A549 (cell line): Measurements from ENCODE around the gene XKR3. TPM values are rescaled to one million over a fixed set of nuclear protein-coding genes. Genes with fewer than 3 reads are reported as not detected.
"Not testable (repeated sequence)": the region's sequence is repeated elsewhere in the genome, so short reads cannot be mapped to it uniquely, and the experiment has no call there.

Experiments used
- ATAC-seq, 2 experiments: fragments of 200-7000 bp in 1 of 2; fragments of >200 bp in 1 of 2; cut with Nextera tagmentation in 1 of 2; cut with Tn5 transposase in 1 of 2; 3 replicates each; pipeline versions ENCODE4 v1.8.0 to v1.9.1; 2018 to 2020; ENCODE audit warnings: mild to moderate bottlenecking in 1 of 2, moderate library complexity in 1 of 2
- CTCF ChIA-PET: fragments of 300-600 bp; sonication (Branson Sonifier 250); formaldehyde crosslinking; extraction: SDS; loops from one replicate; lab custom pipeline; 2021; ENCODE audit warnings: antibody characterized with exemption, inconsistent platforms; lab: Yijun Ruan, JAX
- POLR2A ChIA-PET: fragments of 350-600 bp; formaldehyde crosslinking; extraction: SDS; loops from one replicate; lab custom pipeline; 2021; ENCODE audit warnings: antibody characterized with exemption, inconsistent platforms; lab: Yijun Ruan, JAX
- DNase-seq, 2 experiments: peaks; one replicate each; pipeline versions ENCODE4 v3.0.0 to v3.0.0-alpha.2; 2011 to 2016; ENCODE audit warnings: low read depth in 1 of 2, low spot score in 1 of 2
- FAIRE-seq: peaks from 2 replicates; lab custom pipeline; 2011; peaks lifted over from hg19 to GRCh38; lab: Jason Lieb, UNC
- H3K27ac ChIP-seq, 2 experiments: fragments of >200 bp; sonication (Bioruptor Twin); formaldehyde crosslinking; 3 replicates each; pipeline ENCODE4 v1.5.1; 2016 to 2017
- H3K4me1 ChIP-seq: fragments of >200 bp; sonication (Bioruptor Twin); formaldehyde crosslinking; 3 replicates; pipeline ENCODE4 v1.6.1; 2016
- H3K4me2 ChIP-seq: fragments of >200 bp; sonication (Bioruptor Twin); formaldehyde crosslinking; 3 replicates; pipeline ENCODE4 v1.6.1; 2016
- H3K4me3 ChIP-seq: fragments of >200 bp; sonication (Bioruptor Twin); formaldehyde crosslinking; 3 replicates; pipeline ENCODE4 v1.5.1; 2016
- H3K9me3 ChIP-seq: fragments of >200 bp; sonication (Bioruptor Twin); formaldehyde crosslinking; 3 replicates; pipeline ENCODE4 v1.6.1; 2016
- ATOH8 ChIP-seq: fragments of 250-450 bp; sonication (Bioruptor Pico); IDR thresholded peaks from 2 replicates; pipeline ENCODE4 v1.5.0; 2020; ENCODE audit warnings: low read depth, mild to moderate bottlenecking, moderate library complexity
- CBX2 ChIP-seq: fragments of 200-600 bp; sonication (generic); IDR thresholded peaks from 2 replicates; pipeline ENCODE4 v1.6.1; 2016; ENCODE audit warnings: low read depth, mild to moderate bottlenecking, borderline replicate concordance
- CEBPB ChIP-seq, 2 experiments: fragments of >200 bp in 1 of 2; sonication (Bioruptor Twin) in 1 of 2; formaldehyde crosslinking in 1 of 2; IDR thresholded peaks; 2 replicates each; pipeline ENCODE4 v1.6.1; 2012 to 2016
- EHMT2 ChIP-seq: fragments of 200-600 bp; sonication (generic); IDR thresholded peaks from 2 replicates; pipeline ENCODE4 v1.6.1; 2016; ENCODE audit warnings: antibody characterized with exemption, low read depth, mild to moderate bottlenecking, moderate library complexity
- EP300 ChIP-seq, 2 experiments: fragments of >200 bp; sonication (Bioruptor Twin); formaldehyde crosslinking; IDR thresholded peaks; 2 replicates in 1 of 2; 3 replicates in 1 of 2; pipeline ENCODE4 v1.6.1; 2016 to 2017
- ESRRA ChIP-seq: fragments of 150-350 bp; IDR thresholded peaks from 2 replicates; pipeline ENCODE4 v1.6.1; 2014; ENCODE audit warnings: mild to moderate bottlenecking, low read length, borderline replicate concordance
- HDAC2 ChIP-seq: fragments of 200-600 bp; sonication (generic); IDR thresholded peaks from 2 replicates; pipeline ENCODE4 v1.6.1; 2016
- HEYL ChIP-seq: fragments of 250-450 bp; sonication (Bioruptor Pico); IDR thresholded peaks from 2 replicates; pipeline ENCODE4 v1.8.0; 2021; ENCODE audit warnings: mild to moderate bottlenecking, moderate library complexity
- HMGXB4 ChIP-seq: fragments of 250-450 bp; sonication (Bioruptor Pico); IDR thresholded peaks from 2 replicates; pipeline ENCODE4 v1.5.0; 2021; ENCODE audit warnings: mild to moderate bottlenecking, moderate library complexity, borderline replicate concordance
- HOXB13 ChIP-seq: fragments of 250-450 bp; sonication (Bioruptor Pico); IDR thresholded peaks from 2 replicates; pipeline ENCODE4 v1.5.0; 2020; ENCODE audit warnings: low read depth, mild to moderate bottlenecking, moderate library complexity
- HOXB5 ChIP-seq: fragments of 250-450 bp; sonication (Bioruptor Pico); IDR thresholded peaks from 2 replicates; pipeline ENCODE4 v1.5.0; 2020; ENCODE audit warnings: mild to moderate bottlenecking, moderate library complexity
- MAZ ChIP-seq: fragments of 150-350 bp; IDR thresholded peaks from 2 replicates; pipeline ENCODE4 v1.6.1; 2014; ENCODE audit warnings: antibody characterized with exemption, low read depth, low read length, borderline replicate concordance
- MYC ChIP-seq: IDR thresholded peaks from 2 replicates; pipeline ENCODE4 v1.6.1; 2012; ENCODE audit warnings: mild to moderate bottlenecking, inconsistent platforms, low read length, improper control_type of control experiment, borderline replicate concordance
- NFE2L2 ChIP-seq: fragments of 150-350 bp; conservative IDR thresholded peaks from 2 replicates; pipeline ENCODE4 v1.6.1; 2014; ENCODE audit warnings: low read length
- NPAS2 ChIP-seq: fragments of 250-450 bp; sonication (Bioruptor Pico); IDR thresholded peaks from 2 replicates; pipeline ENCODE4 v1.8.0; 2022; ENCODE audit warnings: mild to moderate bottlenecking, moderate library complexity, borderline replicate concordance
- NR3C1 ChIP-seq: fragments of >200 bp; sonication (Bioruptor Twin); formaldehyde crosslinking; IDR thresholded peaks from 3 replicates; pipeline ENCODE4 v1.6.1; 2017
- PHF8 ChIP-seq: fragments of 200-600 bp; sonication (generic); IDR thresholded peaks from 2 replicates; pipeline ENCODE4 v1.6.1; 2016; ENCODE audit warnings: low read depth, mild to moderate bottlenecking, antibody characterized with exemption, moderate library complexity, borderline replicate concordance
- POLR2A ChIP-seq: IDR thresholded peaks from 2 replicates; pipeline ENCODE4 v1.6.1; 2012; ENCODE audit warnings: mild to moderate bottlenecking, low read length
- POLR2AphosphoS2 ChIP-seq: conservative IDR thresholded peaks from 2 replicates; pipeline ENCODE4 v1.6.1; 2012; ENCODE audit warnings: low read length, improper control_type of control experiment, inconsistent platforms
- RAD21 ChIP-seq, 2 experiments: fragments of >200 bp in 1 of 2; sonication (Bioruptor Twin) in 1 of 2; formaldehyde crosslinking in 1 of 2; IDR thresholded peaks in 1 of 2; conservative IDR thresholded peaks in 1 of 2; 2 replicates in 1 of 2; 3 replicates in 1 of 2; pipeline ENCODE4 v1.6.1; 2012 to 2018; ENCODE audit warnings: inconsistent platforms in 1 of 2
- RFX5 ChIP-seq: fragments of 450-650 bp; IDR thresholded peaks from 2 replicates; pipeline ENCODE4 v1.7.1; 2014; ENCODE audit warnings: antibody characterized with exemption, mild to moderate bottlenecking, moderate library complexity
- SMC3 ChIP-seq: fragments of >200 bp; sonication (Bioruptor Twin); formaldehyde crosslinking; IDR thresholded peaks from 3 replicates; pipeline ENCODE4 v1.6.1; 2018; ENCODE audit warnings: inconsistent platforms
- SREBF2 ChIP-seq: fragments of 450-650 bp; IDR thresholded peaks from 2 replicates; pipeline ENCODE4 v1.6.1; 2014; ENCODE audit warnings: mild to moderate bottlenecking, moderate library complexity
- TP53 ChIP-seq: fragments of 250-450 bp; sonication (Bioruptor Pico); IDR thresholded peaks from 2 replicates; pipeline ENCODE4 v1.5.0; 2021; ENCODE audit warnings: mild to moderate bottlenecking, moderate library complexity
- ZNF302 ChIP-seq: fragments of 250-450 bp; sonication (Bioruptor Pico); IDR thresholded peaks from 2 replicates; pipeline ENCODE4 v1.9.0; 2021; ENCODE audit warnings: inconsistent platforms, mild to moderate bottlenecking, moderate library complexity
- WGBS: methylation state at CpG from one replicate; pipeline ENCODE4 v1.1.6; 2017; ENCODE audit errors: missing lambda C conversion rate; 5-methylcytosine and 5-hydroxymethylcytosine counted together
- polyA plus RNA-seq, 4 experiments: library from polyadenylated mRNA; depleted of rRNA in 3 of 4; stranded (reverse); fragments of >200 nt; fragmentation: RNase III in 1 of 4; extraction: RNeasy Plus Mini Kit Qiagen cat#74134 plus additional on column Dnase treatment in 1 of 4; gene quantifications; 2 replicates in 3 of 4; 3 replicates in 1 of 4; pipeline ENCODE4 v1.2.3, GENCODE V29; 2011 to 2017
- TF ChIP-seq, protein P1 (sequence below): IDR thresholded peaks from 2 replicates; pipeline ENCODE4 v1.6.1; 2012
- TF ChIP-seq, protein P2 (sequence below): fragments of 150-350 bp; IDR thresholded peaks from 2 replicates; pipeline ENCODE4 v1.6.1; 2014; ENCODE audit warnings: low read depth, mild to moderate bottlenecking, low read length
- TF ChIP-seq, protein P3 (sequence below): fragments of >200 bp; sonication (Bioruptor Twin); formaldehyde crosslinking; IDR thresholded peaks from 2 replicates; pipeline ENCODE4 v1.6.1; 2016

Gene XKR3
- polyA plus RNA-seq, 2 of the 4 experiments (the other 2 are of a cell fraction), result not detected

- ChIA-PET POLR2A (no interaction called here), CTCF (no interaction called here)
- DNase-seq, result no peak
- no peak overlapping the region for H3K4me3 ChIP-seq
- no peak for ATAC-seq
- FAIRE-seq, result no peak
- H3K27ac ChIP-seq, result no peak overlapping the region
- WGBS, result 20% methylated on average over 3 of the region's 3 CpGs
- TF ChIP-seq RFX5, result no peak
- no peak for TF ChIP-seq NFE2L2
- TF ChIP-seq, protein P1, sequence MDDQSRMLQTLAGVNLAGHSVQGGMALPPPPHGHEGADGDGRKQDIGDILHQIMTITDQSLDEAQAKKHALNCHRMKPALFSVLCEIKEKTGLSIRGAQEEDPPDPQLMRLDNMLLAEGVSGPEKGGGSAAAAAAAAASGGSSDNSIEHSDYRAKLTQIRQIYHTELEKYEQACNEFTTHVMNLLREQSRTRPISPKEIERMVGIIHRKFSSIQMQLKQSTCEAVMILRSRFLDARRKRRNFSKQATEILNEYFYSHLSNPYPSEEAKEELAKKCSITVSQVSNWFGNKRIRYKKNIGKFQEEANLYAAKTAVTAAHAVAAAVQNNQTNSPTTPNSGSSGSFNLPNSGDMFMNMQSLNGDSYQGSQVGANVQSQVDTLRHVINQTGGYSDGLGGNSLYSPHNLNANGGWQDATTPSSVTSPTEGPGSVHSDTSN, result no peak
- TF ChIP-seq, protein P2, sequence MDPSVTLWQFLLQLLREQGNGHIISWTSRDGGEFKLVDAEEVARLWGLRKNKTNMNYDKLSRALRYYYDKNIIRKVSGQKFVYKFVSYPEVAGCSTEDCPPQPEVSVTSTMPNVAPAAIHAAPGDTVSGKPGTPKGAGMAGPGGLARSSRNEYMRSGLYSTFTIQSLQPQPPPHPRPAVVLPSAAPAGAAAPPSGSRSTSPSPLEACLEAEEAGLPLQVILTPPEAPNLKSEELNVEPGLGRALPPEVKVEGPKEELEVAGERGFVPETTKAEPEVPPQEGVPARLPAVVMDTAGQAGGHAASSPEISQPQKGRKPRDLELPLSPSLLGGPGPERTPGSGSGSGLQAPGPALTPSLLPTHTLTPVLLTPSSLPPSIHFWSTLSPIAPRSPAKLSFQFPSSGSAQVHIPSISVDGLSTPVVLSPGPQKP, result no peak
- no peak for TF ChIP-seq PHF8
- no peak for TF ChIP-seq CBX2
- TF ChIP-seq MYC, result no peak
- no peak for TF ChIP-seq SREBF2
- no peak for TF ChIP-seq EHMT2
- TF ChIP-seq TP53, result no peak
- TF ChIP-seq POLR2AphosphoS2, result no peak
- TF ChIP-seq HEYL (CRISPR knock-in tag), result no peak
- no peak for TF ChIP-seq ZNF302 (CRISPR knock-in tag)
- no peak for TF ChIP-seq ATOH8 (CRISPR knock-in tag)
- H3K4me2 ChIP-seq, result no peak overlapping the region
- no peaks in the 10 kb centered on the region for H3K4me1 ChIP-seq
- no peaks in the 10 kb centered on the region for H3K9me3 ChIP-seq
Measured at GRCh38 chr22:16776080-16776479, 49.1 kb downstream of the XKR3 start.

DNA sequence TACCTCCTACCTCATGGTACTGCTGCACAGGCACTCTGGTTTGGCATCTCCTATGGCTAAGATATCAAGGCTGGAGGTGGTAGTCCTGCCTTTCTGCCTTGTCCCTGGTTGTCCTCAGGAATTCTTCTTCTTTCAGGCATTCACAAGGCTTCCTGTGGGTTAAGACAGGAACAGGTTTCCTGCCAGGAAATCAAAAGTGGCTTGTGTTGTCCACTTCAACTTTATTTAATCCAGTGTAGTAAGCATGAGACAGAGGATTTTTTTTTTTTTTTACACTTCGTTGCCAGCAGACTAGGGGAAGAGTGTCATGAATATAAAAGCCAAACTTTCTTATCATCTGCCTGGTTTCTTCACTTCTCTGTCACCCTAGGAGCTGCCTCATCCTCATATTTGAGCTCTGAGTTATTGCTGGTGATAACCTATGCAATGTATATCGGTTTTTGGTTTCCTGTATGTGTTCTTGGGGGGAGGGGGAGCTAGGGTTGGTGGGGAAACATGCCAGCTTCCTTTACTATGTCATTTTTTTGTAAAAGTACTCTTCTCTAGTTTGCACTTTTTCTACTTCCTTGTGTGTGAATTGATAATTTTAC is 50.2 kb downstream of the XKR3 start:
- H3K9me3 ChIP-seq, result no peaks in the 10 kb centered on the region
- H3K4me1 ChIP-seq, result no peaks in the 10 kb centered on the region
- CTCF ChIA-PET, result no interaction called here
- no peak for DNase-seq
- H3K27ac ChIP-seq, result no peak overlapping the region
- no peak overlapping the region for H3K4me3 ChIP-seq
- no peak overlapping the region for H3K4me2 ChIP-seq
- 0% methylated on average over 2 of the region's 2 CpGs for WGBS
- no peak for FAIRE-seq
- no peak for ATAC-seq
- no peak for TF ChIP-seq NPAS2 (CRISPR knock-in tag)
- TF ChIP-seq, protein P3, sequence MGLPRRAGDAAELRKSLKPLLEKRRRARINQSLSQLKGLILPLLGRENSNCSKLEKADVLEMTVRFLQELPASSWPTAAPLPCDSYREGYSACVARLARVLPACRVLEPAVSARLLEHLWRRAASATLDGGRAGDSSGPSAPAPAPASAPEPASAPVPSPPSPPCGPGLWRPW, result no peak
- TF ChIP-seq SMC3, result no peak
- TF ChIP-seq HMGXB4, result no peak
- no peak for TF ChIP-seq CEBPB (IDR thresholded peaks at IDR 0.05)
- TF ChIP-seq CBX2, result no peak
- no peak for TF ChIP-seq RAD21 (conservative IDR thresholded peaks at IDR 0.05 in 1 of 2, IDR thresholded peaks at IDR 0.05 in 1 of 2)
- no peak for TF ChIP-seq HOXB5 (CRISPR knock-in tag)
- no peak for TF ChIP-seq POLR2A
- no peak for TF ChIP-seq PHF8
- TF ChIP-seq HDAC2, result no peak
- no peak for TF ChIP-seq MAZ
- no peak for TF ChIP-seq ZNF302 (CRISPR knock-in tag)
- TF ChIP-seq NR3C1, result no peak
- TF ChIP-seq HOXB13, result no peak
- no peak for TF ChIP-seq EP300 (IDR thresholded peaks at IDR 0.05)
- TF ChIP-seq ESRRA, result no peak
- POLR2A ChIA-PET, result no interaction called here

GRCh38 chr22:16771569-16771968 is 53.6 kb downstream of the XKR3 start:
- H3K4me2 ChIP-seq, H3K4me3 ChIP-seq, H3K27ac ChIP-seq, H3K4me1 ChIP-seq, POLR2A ChIA-PET, ATAC-seq, FAIRE-seq, H3K9me3 ChIP-seq, DNase-seq: not testable (repeated sequence)
- CTCF ChIA-PET, result interaction anchor here (0.8 kb wide), 1 partner anchor 11 kb away, joined by 4 read pairs; no protein-coding TSS in a partner anchor
- 0% methylated on average over 3 of the region's 4 CpGs for WGBS

DNA sequence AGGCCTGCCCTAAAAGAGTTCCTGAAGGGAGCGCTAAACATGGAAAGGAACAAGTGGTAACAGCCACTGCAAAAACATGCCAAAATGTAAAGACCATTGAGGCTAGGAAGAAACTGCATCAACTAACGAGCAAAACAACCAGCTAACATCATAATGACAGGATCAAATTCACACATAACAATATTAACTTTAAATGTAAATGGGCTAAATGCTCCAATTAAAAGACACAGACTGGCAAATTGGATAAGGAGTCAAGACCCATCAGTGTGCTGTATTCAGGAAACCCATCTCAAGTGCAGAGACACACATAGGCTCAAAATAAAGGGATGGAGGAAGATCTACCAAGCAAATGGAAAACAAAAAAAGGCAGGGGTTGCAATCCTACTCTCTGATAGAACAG is 57.3 kb downstream of the XKR3 start:
- POLR2A ChIA-PET, H3K4me2 ChIP-seq, H3K27ac ChIP-seq, CTCF ChIA-PET, H3K4me3 ChIP-seq, FAIRE-seq, H3K4me1 ChIP-seq, DNase-seq, H3K9me3 ChIP-seq, ATAC-seq: not testable (repeated sequence)
- WGBS, result 40% methylated on average over 2 of the region's 2 CpGs
